ENCODE measurements around the gene ALDH16A1.

DNA sequence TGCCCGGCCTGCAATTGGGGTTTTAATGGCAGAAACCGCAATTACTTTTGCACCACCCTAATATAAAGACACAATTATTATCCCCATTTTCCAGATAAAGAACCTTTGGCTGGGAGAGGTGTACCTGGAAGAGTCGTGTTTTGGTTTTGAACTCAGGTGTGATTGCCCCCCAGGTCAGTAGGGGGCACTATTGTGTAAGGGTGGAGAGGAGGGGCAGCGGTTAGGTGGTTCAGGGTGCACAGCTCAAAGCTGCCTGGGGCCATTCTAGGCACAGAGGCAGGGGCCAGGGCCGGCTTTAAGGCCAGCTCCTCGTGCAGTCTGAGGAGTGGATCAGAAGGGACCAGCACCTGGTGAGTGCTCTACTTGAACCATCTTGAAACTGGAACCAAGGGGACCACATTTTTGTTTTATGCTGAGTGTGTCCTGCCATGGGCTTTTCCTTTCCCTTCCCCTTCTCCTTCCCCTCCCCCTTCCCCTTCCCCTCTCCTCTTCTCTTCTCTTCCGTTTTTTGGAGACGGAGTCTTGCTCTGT lies 53.6 kb downstream of the ALDH16A1 start:
- TF ChIP-seq EP300 (IDR thresholded peaks at IDR 0.05) (no peak), POLR2A (IDR thresholded peaks at IDR 0.05) (no peak)
- TF ChIP-seq, protein P1, sequence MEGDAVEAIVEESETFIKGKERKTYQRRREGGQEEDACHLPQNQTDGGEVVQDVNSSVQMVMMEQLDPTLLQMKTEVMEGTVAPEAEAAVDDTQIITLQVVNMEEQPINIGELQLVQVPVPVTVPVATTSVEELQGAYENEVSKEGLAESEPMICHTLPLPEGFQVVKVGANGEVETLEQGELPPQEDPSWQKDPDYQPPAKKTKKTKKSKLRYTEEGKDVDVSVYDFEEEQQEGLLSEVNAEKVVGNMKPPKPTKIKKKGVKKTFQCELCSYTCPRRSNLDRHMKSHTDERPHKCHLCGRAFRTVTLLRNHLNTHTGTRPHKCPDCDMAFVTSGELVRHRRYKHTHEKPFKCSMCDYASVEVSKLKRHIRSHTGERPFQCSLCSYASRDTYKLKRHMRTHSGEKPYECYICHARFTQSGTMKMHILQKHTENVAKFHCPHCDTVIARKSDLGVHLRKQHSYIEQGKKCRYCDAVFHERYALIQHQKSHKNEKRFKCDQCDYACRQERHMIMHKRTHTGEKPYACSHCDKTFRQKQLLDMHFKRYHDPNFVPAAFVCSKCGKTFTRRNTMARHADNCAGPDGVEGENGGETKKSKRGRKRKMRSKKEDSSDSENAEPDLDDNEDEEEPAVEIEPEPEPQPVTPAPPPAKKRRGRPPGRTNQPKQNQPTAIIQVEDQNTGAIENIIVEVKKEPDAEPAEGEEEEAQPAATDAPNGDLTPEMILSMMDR (IDR thresholded peaks at IDR 0.05), result peak; percentile 65 to 69 (median 66)
